ENCODE data around the gene FAM107A. TPM values are rescaled to one million over a fixed set of nuclear protein-coding genes. Genes with fewer than 3 reads are reported as not detected.

FAM107A gene
- total RNA-seq, 4 donors from 2014 or later, result 62.3 to 137 (median 83.3) TPM

- no peak for DNase-seq
- H3K27me3 ChIP-seq, result no peaks in the 10 kb centered on the region
- H3K36me3 ChIP-seq, result no peaks in the 10 kb centered on the region
- peaks cover 13 to 26% of the 10 kb centered on the region in 2 donors for H3K4me1 ChIP-seq
- TF ChIP-seq CTCF (IDR thresholded peaks at IDR 0.05), result no peak
- TF ChIP-seq POLR2A (IDR thresholded peaks at IDR 0.05), result no peak
- 64 to 93% methylated on average over 6 to 7 of the region's 7 CpGs for WGBS, 2 donors
- H3K27ac ChIP-seq, result no peak overlapping the region
- intact Hi-C loops (cut with DNase I), result no loop called here
- H3K9me3 ChIP-seq, result no peaks in the 10 kb centered on the region
- H3K4me3 ChIP-seq (replicated peaks in 1 of 3), result no peak overlapping the region
Observed at GRCh38 chr3:58613236-58614132, 36.3 kb upstream of the FAM107A start.

- H3K27me3 ChIP-seq, result no peaks in the 10 kb centered on the region
- no peak overlapping the region for H3K27ac ChIP-seq
- H3K4me3 ChIP-seq (replicated peaks in 1 of 3), result no peak overlapping the region
- intact Hi-C loops (cut with DNase I), result no loop called here
- H3K4me1 ChIP-seq, result peaks cover 19 to 33% of the 10 kb centered on the region in 2 donors
- DNase-seq, result no peak
- H3K9me3 ChIP-seq, result no peaks in the 10 kb centered on the region
- H3K36me3 ChIP-seq, result no peaks in the 10 kb centered on the region
- TF ChIP-seq POLR2A (IDR thresholded peaks at IDR 0.05) (no peak), CTCF (IDR thresholded peaks at IDR 0.05) (no peak)
- 71 to 82% methylated on average over 9 of the region's 9 CpGs for WGBS, 2 donors
Observed at GRCh38 chr3:58612830-58613229, 35.6 kb upstream of the FAM107A start.

- DNase-seq, result no peak
- Histone ChIP-seq H3K27me3 (no peaks in the 10 kb centered on the region), H3K4me3 (replicated peaks in 1 of 3) (no peak overlapping the region), H3K27ac (peak overlapping the region; percentile 62 to 93 (median 88)), H3K9me3 (no peaks in the 10 kb centered on the region), H3K4me1 (peaks cover 35 to 44% of the 10 kb centered on the region in 2 donors), H3K36me3 (no peaks in the 10 kb centered on the region)
- 82 to 97% methylated on average over 5 to 7 of the region's 7 CpGs for WGBS, 2 donors
- intact Hi-C loops (cut with DNase I), result no loop called here
- TF ChIP-seq CTCF (IDR thresholded peaks at IDR 0.05) (no peak), POLR2A (IDR thresholded peaks at IDR 0.05) (no peak)
Observed at GRCh38 chr3:58609990-58610389, 32.8 kb upstream of the FAM107A start.

GRCh38 chr3:58608648-58609047 lies 31.5 kb upstream of the FAM107A start:
- DNase-seq, result peak; percentile 94 to 98
- WGBS, 2 donors, result 30 to 41% methylated on average over 5 of the region's 5 CpGs
- Histone ChIP-seq H3K4me1 (peaks cover 35 to 44% of the 10 kb centered on the region in 2 donors), H3K36me3 (no peaks in the 10 kb centered on the region), H3K9me3 (no peaks in the 10 kb centered on the region), H3K27ac (peak overlapping the region; percentile 88 to 93 (median 93)), H3K27me3 (no peaks in the 10 kb centered on the region), H3K4me3 (replicated peaks in 1 of 3) (no peak overlapping the region)
- TF ChIP-seq POLR2A (IDR thresholded peaks at IDR 0.05) (peak in 1 of 2 donors; percentile 25), CTCF (IDR thresholded peaks at IDR 0.05) (no peak)
- intact Hi-C loops (cut with DNase I), result no loop called here

GRCh38 chr3:58607816-58608215 lies 30.6 kb upstream of the FAM107A start:
- H3K4me3 ChIP-seq (replicated peaks in 1 of 3), result no peak overlapping the region
- TF ChIP-seq CTCF (IDR thresholded peaks at IDR 0.05) (no peak), POLR2A (IDR thresholded peaks at IDR 0.05) (no peak)
- peak overlapping the region; percentile 88 to 93 (median 93) for H3K27ac ChIP-seq
- no peaks in the 10 kb centered on the region for H3K27me3 ChIP-seq
- H3K4me1 ChIP-seq, result peaks cover 35 to 44% of the 10 kb centered on the region in 2 donors
- intact Hi-C loops (cut with DNase I), result no loop called here
- 76 to 84% methylated on average over 4 of the region's 4 CpGs for WGBS, 2 donors
- no peaks in the 10 kb centered on the region for H3K36me3 ChIP-seq
- no peak for DNase-seq
- H3K9me3 ChIP-seq, result no peaks in the 10 kb centered on the region

Data from thyroid gland (tissue), 4 donors.